HepG2 (cell line): ENCODE data around the gene C20orf204. TPM values are rescaled to one million over a fixed set of nuclear protein-coding genes. Genes with fewer than 3 reads are reported as not detected.

Experiments
- AHDC1 ChIP-seq: sonication (generic); formaldehyde crosslinking; IDR thresholded peaks from 2 replicates; pipeline ENCODE4 v1.5.1; 2020; ENCODE audit warnings: mild to moderate bottlenecking, missing genetic modification reagents, borderline replicate concordance
- BATF2 ChIP-seq: sonication (generic); formaldehyde crosslinking; IDR thresholded peaks from 2 replicates; pipeline ENCODE4 v1.8.0; 2022; ENCODE audit warnings: mild to moderate bottlenecking, missing genetic modification reagents, moderate library complexity
- ELF4 ChIP-seq: sonication (generic); formaldehyde crosslinking; IDR thresholded peaks from 2 replicates; pipeline ENCODE4 v1.5.0; 2020; ENCODE audit warnings: missing genetic modification reagents, mild to moderate bottlenecking, moderate library complexity, borderline replicate concordance
- GATAD2A ChIP-seq: IDR thresholded peaks from 2 replicates; pipeline ENCODE4 v1.6.1; 2016
- MEIS1 ChIP-seq: sonication (generic); formaldehyde crosslinking; IDR thresholded peaks from 2 replicates; pipeline ENCODE4 v1.9.0; 2021; ENCODE audit warnings: mild to moderate bottlenecking, missing genetic modification reagents, moderate library complexity, borderline replicate concordance
- NAIF1 ChIP-seq: sonication (generic); formaldehyde crosslinking; IDR thresholded peaks from 2 replicates; pipeline ENCODE4 v1.5.0; 2020; ENCODE audit warnings: mild to moderate bottlenecking, missing genetic modification reagents, borderline replicate concordance
- NFATC3 ChIP-seq: sonication (generic); formaldehyde crosslinking; IDR thresholded peaks from 2 replicates; pipeline ENCODE4 v1.5.1; 2020; ENCODE audit warnings: mild to moderate bottlenecking, missing genetic modification reagents
- PPARG ChIP-seq: conservative IDR thresholded peaks from 2 replicates; pipeline ENCODE4 v1.6.1; 2016; ENCODE audit warnings: missing biosample characterization, missing genetic modification reagents
- RCOR2 ChIP-seq: IDR thresholded peaks from 2 replicates; pipeline ENCODE4 v1.6.1; 2016; ENCODE audit warnings: missing biosample characterization, missing genetic modification reagents
- SMAD3 ChIP-seq: sonication (generic); formaldehyde crosslinking; IDR thresholded peaks from 2 replicates; pipeline ENCODE4 v1.4.0; 2020; ENCODE audit warnings: missing genetic modification reagents
- SOX5 ChIP-seq: IDR thresholded peaks from 2 replicates; pipeline ENCODE4 v1.6.1; 2016; ENCODE audit warnings: borderline replicate concordance
- ZFP1 ChIP-seq: IDR thresholded peaks from 2 replicates; pipeline ENCODE4 v1.6.1; 2016
- ZKSCAN5 ChIP-seq: sonication (generic); formaldehyde crosslinking; IDR thresholded peaks from 2 replicates; pipeline ENCODE4 v1.5.1; 2020; ENCODE audit warnings: mild to moderate bottlenecking, missing genetic modification reagents
- ZNF136 ChIP-seq: sonication (generic); formaldehyde crosslinking; IDR thresholded peaks from 2 replicates; pipeline ENCODE4 v1.8.1; 2022; ENCODE audit warnings: low read depth, mild to moderate bottlenecking, moderate library complexity, missing genetic modification reagents
- ZNF280B ChIP-seq: sonication (generic); formaldehyde crosslinking; IDR thresholded peaks from 2 replicates; pipeline ENCODE4 v1.5.0; 2020; ENCODE audit warnings: missing genetic modification reagents, mild to moderate bottlenecking, borderline replicate concordance
- ZNF335 ChIP-seq: sonication (generic); formaldehyde crosslinking; IDR thresholded peaks from 2 replicates; pipeline ENCODE4 v1.4.0; 2020; ENCODE audit warnings: missing genetic modification reagents
- ZNF337 ChIP-seq: sonication (generic); formaldehyde crosslinking; IDR thresholded peaks from 2 replicates; pipeline ENCODE4 v1.5.1; 2020; ENCODE audit warnings: missing genetic modification reagents, low read depth, mild to moderate bottlenecking, borderline replicate concordance
- ZNF451 ChIP-seq: sonication (generic); formaldehyde crosslinking; IDR thresholded peaks from 2 replicates; pipeline ENCODE4 v1.5.0; 2020; ENCODE audit warnings: mild to moderate bottlenecking, missing genetic modification reagents
- ZNF670 ChIP-seq: sonication (generic); formaldehyde crosslinking; IDR thresholded peaks from 2 replicates; pipeline ENCODE4 v1.8.0; 2022; ENCODE audit warnings: mild to moderate bottlenecking, missing genetic modification reagents, borderline replicate concordance
- ZNF7 ChIP-seq: IDR thresholded peaks from 2 replicates; pipeline ENCODE4 v1.6.1; 2016; ENCODE audit warnings: missing biosample characterization, missing genetic modification reagents
- ZNF766 ChIP-seq: sonication (generic); formaldehyde crosslinking; IDR thresholded peaks from 2 replicates; pipeline ENCODE4 v1.5.0; 2020; ENCODE audit warnings: missing genetic modification reagents, borderline replicate concordance
- ZNF83 ChIP-seq: sonication (generic); formaldehyde crosslinking; IDR thresholded peaks from 2 replicates; pipeline ENCODE4 v1.4.0; 2020; ENCODE audit warnings: missing genetic modification reagents, mild to moderate bottlenecking, borderline replicate concordance
- polyA plus RNA-seq, 8 experiments: library from polyadenylated mRNA; depleted of rRNA in 3 of 8; stranded (reverse) in 7 of 8; unstranded in 1 of 8; fragments of >200 nt; fragmentation: Illumina TruSeq in 4 of 8; extraction: Trizol in 4 of 8; gene quantifications; 2 replicates each; pipeline versions ENCODE4 v1.2.1 to v1.2.3, GENCODE V29; 2011 to 2016; ENCODE audit warnings: low read depth in 4 of 8, missing spikeins in 1 of 8, mixed read lengths in 1 of 8; ENCODE audit not compliant: insufficient read depth in 1 of 8
- total RNA-seq, 5 experiments: library from RNA; depleted of rRNA; stranded (reverse); fragments of >200 nt; fragmentation: Illumina TruSeq; extraction: Trizol; gene quantifications; 2 replicates each; pipeline ENCODE4 v1.2.3, GENCODE V29; 2016; ENCODE audit warnings: low read depth in 1 of 5

C20orf204 gene
- total and polyA plus RNA-seq, 2 of the 13 experiments (the other 11 are each of a cell fraction or from before 2014, with no cell fraction given), result 22.1 to 80.0 TPM

GRCh38 chr20:64036346-64037198 is 590 bp downstream of the C20orf204 start (continued):
- TF ChIP-seq AHDC1 (0 out of 2 replicates have a peak, but pooled peaks have one; percentile 25), ZKSCAN5 (CRISPR knock-in tag) (no peak), ZNF136 (CRISPR knock-in tag) (0 out of 2 replicates have a peak, but pooled peaks have one; percentile 15), NFATC3 (CRISPR knock-in tag) (no peak), PPARG (CRISPR knock-in tag) (peak; percentile 96), ZNF7 (no peak), ZNF83 (CRISPR knock-in tag) (0 out of 2 replicates have a peak, but pooled peaks have one; percentile 16), MEIS1 (no peak; the same call in 1 of the 2 replicates), ELF4 (0 out of 2 replicates have a peak, but pooled peaks have one; percentile 63), NAIF1 (peak; percentile 2; the same call in 1 of the 2 replicates), ZNF766 (CRISPR knock-in tag) (no peak), ZNF337 (0 out of 2 replicates have a peak, but pooled peaks have one; percentile 24), ZNF451 (CRISPR knock-in tag) (no peak; the same call in 1 of the 2 replicates), SOX5 (CRISPR knock-in tag) (peak; percentile 19), ZNF335 (CRISPR knock-in tag) (0 out of 2 replicates have a peak, but pooled peaks have one; percentile 18), RCOR2 (no peak), ZNF280B (CRISPR knock-in tag) (no peak), GATAD2A (CRISPR knock-in tag) (peak; percentile 13; the same call in 1 of the 2 replicates), ZFP1 (peak; percentile 46; the same call in 1 of the 2 replicates), BATF2 (CRISPR knock-in tag) (peak; percentile 16; the same call in 1 of the 2 replicates), ZNF670 (CRISPR knock-in tag) (peak; percentile 48; the same call in 1 of the 2 replicates), SMAD3 (peak; percentile 45)
